Measurements from ENCODE around the gene PRL. TPM values are rescaled to one million over a fixed set of nuclear protein-coding genes. Genes with fewer than 3 reads are reported as not detected.

PRL gene
- total RNA-seq, 1 donor from 2014 or later, result not detected

DNA sequence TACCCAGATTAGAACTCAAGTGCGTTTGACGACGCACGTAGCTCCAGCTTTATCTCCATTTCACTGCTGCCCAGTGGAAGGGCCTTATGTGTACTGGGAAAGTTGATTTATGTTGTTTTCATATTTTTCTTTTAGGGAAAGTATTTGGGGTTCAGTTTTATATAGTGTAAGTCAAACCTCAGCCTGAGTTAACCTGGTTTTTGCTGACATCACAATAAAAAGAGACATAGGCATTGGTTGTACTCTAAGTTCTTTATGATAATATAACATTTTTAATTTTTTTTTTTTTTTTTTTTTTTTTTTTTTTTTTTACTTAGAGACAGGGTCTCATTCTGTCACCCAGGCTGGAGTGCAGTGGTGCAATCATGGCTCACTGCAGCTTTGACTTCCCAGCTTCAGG lies 34.1 kb upstream of the PRL start:
- Mint-ChIP-seq H3K9me3 (no peaks in the 10 kb centered on the region), H3K4me3 (no peak overlapping the region), H3K36me3 (no peaks in the 10 kb centered on the region), H3K4me1 (peaks cover 41% of the 10 kb centered on the region), H3K27ac (no peak overlapping the region), H3K27me3 (ENCODE audit: low read depth) (no peaks in the 10 kb centered on the region)
- TF ChIP-seq, protein P1, sequence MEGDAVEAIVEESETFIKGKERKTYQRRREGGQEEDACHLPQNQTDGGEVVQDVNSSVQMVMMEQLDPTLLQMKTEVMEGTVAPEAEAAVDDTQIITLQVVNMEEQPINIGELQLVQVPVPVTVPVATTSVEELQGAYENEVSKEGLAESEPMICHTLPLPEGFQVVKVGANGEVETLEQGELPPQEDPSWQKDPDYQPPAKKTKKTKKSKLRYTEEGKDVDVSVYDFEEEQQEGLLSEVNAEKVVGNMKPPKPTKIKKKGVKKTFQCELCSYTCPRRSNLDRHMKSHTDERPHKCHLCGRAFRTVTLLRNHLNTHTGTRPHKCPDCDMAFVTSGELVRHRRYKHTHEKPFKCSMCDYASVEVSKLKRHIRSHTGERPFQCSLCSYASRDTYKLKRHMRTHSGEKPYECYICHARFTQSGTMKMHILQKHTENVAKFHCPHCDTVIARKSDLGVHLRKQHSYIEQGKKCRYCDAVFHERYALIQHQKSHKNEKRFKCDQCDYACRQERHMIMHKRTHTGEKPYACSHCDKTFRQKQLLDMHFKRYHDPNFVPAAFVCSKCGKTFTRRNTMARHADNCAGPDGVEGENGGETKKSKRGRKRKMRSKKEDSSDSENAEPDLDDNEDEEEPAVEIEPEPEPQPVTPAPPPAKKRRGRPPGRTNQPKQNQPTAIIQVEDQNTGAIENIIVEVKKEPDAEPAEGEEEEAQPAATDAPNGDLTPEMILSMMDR (IDR thresholded peaks at IDR 0.05; ENCODE audit: unreplicated experiment), result no peak
- DNase-seq (ENCODE audit: low spot score in 2 of 2, unreplicated experiment in 2 of 2), result no peak

DNA sequence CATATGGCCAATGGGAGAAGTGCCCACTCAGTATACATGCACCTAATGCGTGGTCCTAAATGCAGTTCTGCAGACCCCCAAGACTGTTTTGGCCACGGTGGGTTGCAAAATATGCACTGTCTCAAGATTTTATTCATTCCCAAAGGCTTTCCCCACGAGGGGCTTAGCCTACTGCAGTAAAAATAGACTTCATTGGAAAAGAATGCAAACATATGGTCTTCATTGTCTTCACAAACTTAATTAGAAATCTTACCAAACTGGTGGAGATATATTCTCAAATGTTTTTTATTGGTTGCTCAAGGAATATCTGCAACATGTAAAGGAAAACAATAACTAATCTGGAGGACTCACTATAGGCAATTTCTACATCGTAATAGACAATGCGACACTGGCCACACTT lies 31.6 kb upstream of the PRL start:
- no peak overlapping the region for H3K4me3 Mint-ChIP-seq
- H3K36me3 Mint-ChIP-seq, result no peaks in the 10 kb centered on the region
- peaks cover 42% of the 10 kb centered on the region for H3K4me1 Mint-ChIP-seq
- TF ChIP-seq, protein P1 (IDR thresholded peaks at IDR 0.05; ENCODE audit: unreplicated experiment), result no peak
- peak overlapping the region; percentile 83 for H3K27ac Mint-ChIP-seq
- no peaks in the 10 kb centered on the region for H3K27me3 Mint-ChIP-seq (ENCODE audit: low read depth)
- H3K9me3 Mint-ChIP-seq, result no peaks in the 10 kb centered on the region
- no peak for DNase-seq (ENCODE audit: low spot score in 2 of 2, unreplicated experiment in 2 of 2)

GRCh38 chr6:22327881-22328280 lies 31.0 kb upstream of the PRL start:
- H3K27ac Mint-ChIP-seq, result peak overlapping the region; percentile 83
- H3K27me3 Mint-ChIP-seq (ENCODE audit: low read depth), result no peaks in the 10 kb centered on the region
- H3K4me3 Mint-ChIP-seq, result no peak overlapping the region
- no peak for DNase-seq (ENCODE audit: low spot score in 2 of 2, unreplicated experiment in 2 of 2)
- peaks cover 40% of the 10 kb centered on the region for H3K4me1 Mint-ChIP-seq
- no peaks in the 10 kb centered on the region for H3K36me3 Mint-ChIP-seq
- no peaks in the 10 kb centered on the region for H3K9me3 Mint-ChIP-seq
- TF ChIP-seq, protein P1 (IDR thresholded peaks at IDR 0.05; ENCODE audit: unreplicated experiment), result no peak

GRCh38 chr6:22326500-22326899 lies 29.7 kb upstream of the PRL start:
- Mint-ChIP-seq H3K36me3 (no peaks in the 10 kb centered on the region), H3K4me3 (no peak overlapping the region), H3K9me3 (no peaks in the 10 kb centered on the region), H3K27ac (peak overlapping the region; percentile 1), H3K27me3 (ENCODE audit: low read depth) (no peaks in the 10 kb centered on the region), H3K4me1 (peaks cover 44% of the 10 kb centered on the region)
- no peak for DNase-seq (ENCODE audit: low spot score in 2 of 2, unreplicated experiment in 2 of 2)
- TF ChIP-seq, protein P1 (IDR thresholded peaks at IDR 0.05; ENCODE audit: unreplicated experiment), result no peak

GRCh38 chr6:22325481-22325880 lies 28.6 kb upstream of the PRL start:
- TF ChIP-seq, protein P1 (IDR thresholded peaks at IDR 0.05; ENCODE audit: unreplicated experiment), result no peak
- no peaks in the 10 kb centered on the region for H3K9me3 Mint-ChIP-seq
- H3K36me3 Mint-ChIP-seq, result no peaks in the 10 kb centered on the region
- peaks cover 47% of the 10 kb centered on the region for H3K4me1 Mint-ChIP-seq
- no peak overlapping the region for H3K4me3 Mint-ChIP-seq
- no peaks in the 10 kb centered on the region for H3K27me3 Mint-ChIP-seq (ENCODE audit: low read depth)
- no peak for DNase-seq (ENCODE audit: low spot score in 2 of 2, unreplicated experiment in 2 of 2)
- no peak overlapping the region for H3K27ac Mint-ChIP-seq

DNA sequence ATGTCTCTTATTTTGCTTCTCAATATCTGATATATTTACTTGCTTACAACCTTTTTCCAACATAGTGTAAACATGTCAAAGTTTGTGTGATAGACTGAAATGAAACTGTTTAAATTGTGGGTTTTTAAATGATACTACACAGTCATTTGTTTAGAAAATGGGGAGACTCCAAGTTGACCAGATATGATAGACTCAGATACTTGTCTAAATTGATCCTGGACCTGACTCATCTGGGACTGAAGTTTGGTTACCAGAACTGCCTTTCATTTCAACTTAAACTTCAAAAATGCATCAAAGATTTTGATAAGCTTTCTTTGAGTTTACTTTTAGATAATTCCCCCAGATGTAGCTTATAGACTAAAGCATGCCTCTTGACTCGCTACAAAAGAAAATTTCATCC lies 27.0 kb upstream of the PRL start:
- no peak overlapping the region for H3K27ac Mint-ChIP-seq
- peaks cover 42% of the 10 kb centered on the region for H3K4me1 Mint-ChIP-seq
- no peak overlapping the region for H3K4me3 Mint-ChIP-seq

More for the DNA sequence above, 27.0 kb upstream of the PRL start:
- no peaks in the 10 kb centered on the region for H3K36me3 Mint-ChIP-seq
- no peaks in the 10 kb centered on the region for H3K9me3 Mint-ChIP-seq
- H3K27me3 Mint-ChIP-seq (ENCODE audit: low read depth), result no peaks in the 10 kb centered on the region
- no peak for DNase-seq (ENCODE audit: low spot score in 2 of 2, unreplicated experiment in 2 of 2)
- TF ChIP-seq, protein P1 (IDR thresholded peaks at IDR 0.05; ENCODE audit: unreplicated experiment), result no peak

Data from mesothelial cell of epicardium (in vitro differentiated cells).